Subcutaneous adipose tissue (tissue), 4 donors: ENCODE data around the gene AXL. TPM values are rescaled to one million over a fixed set of nuclear protein-coding genes. Genes with fewer than 3 reads are reported as not detected.

Source experiments
- CTCF ChIP-seq: fragments of 450-650 bp; IDR thresholded peaks from one replicate; pipeline ENCODE4 v1.5.1; 2016; ENCODE audit warnings: low read depth, mild to moderate bottlenecking, control low read depth, antibody characterized with exemption, moderate library complexity
- total RNA-seq, 4 donors: library from RNA; depleted of rRNA; stranded (reverse); fragments of >200 nt; gene quantifications; one replicate each; pipeline ENCODE4 v1.1.0, GENCODE V29; 2016

The AXL gene
- total RNA-seq, 4 donors from 2014 or later, result 72.6 to 118 (median 80.0) TPM

- TF ChIP-seq CTCF, result no peak
These were observed 77.4 kb downstream of the AXL start for GRCh38 chr19:41296433-41296871.

- TF ChIP-seq CTCF, result no peak
These were observed 78.8 kb downstream of the AXL start for GRCh38 chr19:41297628-41298347.

GRCh38 chr19:41298348-41298964 is 79.4 kb downstream of the AXL start:
- TF ChIP-seq CTCF, result no peak

- TF ChIP-seq CTCF, result no peak
These were observed 80.2 kb downstream of the AXL start for GRCh38 chr19:41299046-41299754.

GRCh38 chr19:41299755-41300089 is 80.7 kb downstream of the AXL start:
- TF ChIP-seq CTCF, result no peak

- TF ChIP-seq CTCF, result no peak
These were observed 81.5 kb downstream of the AXL start for GRCh38 chr19:41300555-41300954.

- no peak for TF ChIP-seq CTCF
These were observed 83.8 kb downstream of the AXL start for GRCh38 chr19:41302624-41303351.
